ENCODE data around the gene ZNF423. TPM values are rescaled to one million over a fixed set of nuclear protein-coding genes. Genes with fewer than 3 reads are reported as not detected.

ZNF423 gene
- total RNA-seq, 4 donors from 2014 or later = 7.0 to 19.7 (median 8.4) TPM

- H3K9me3 ChIP-seq = no peaks in the 10 kb centered on the region
- no peaks in the 10 kb centered on the region for H3K27me3 ChIP-seq
- ATAC-seq = no peak
- no peaks in the 10 kb centered on the region for H3K36me3 ChIP-seq
- H3K27ac ChIP-seq = no peak overlapping the region
- WGBS, 2 donors (ENCODE audit: low coverage in 1 of 2) = 94 to 98% methylated on average over 6 to 7 of the region's 19 CpGs
- no peak overlapping the region for H3K4me3 ChIP-seq
- TF ChIP-seq CTCF (IDR thresholded peaks at IDR 0.05) = no peak
- no peak for TF ChIP-seq EP300 (IDR thresholded peaks at IDR 0.05)
- no peak for TF ChIP-seq POLR2A (IDR thresholded peaks at IDR 0.05)
- no peak for TF ChIP-seq POLR2AphosphoS5 (IDR thresholded peaks at IDR 0.05)
- peaks cover 0 to 24% (median 13%) of the 10 kb centered on the region in 3 donors for H3K4me1 ChIP-seq
These were observed 111.4 kb downstream of the ZNF423 start for GRCh38 chr16:49744244-49745220.

- 90% methylated on average over 3 of the region's 10 CpGs; no CpG with 5 or more reads in 1 of the 2 donors for WGBS, 2 donors (ENCODE audit: low coverage in 1 of 2)
- no peak for ATAC-seq
- Histone ChIP-seq H3K9me3 (no peaks in the 10 kb centered on the region), H3K4me3 (no peak overlapping the region), H3K27ac (no peak overlapping the region), H3K27me3 (no peaks in the 10 kb centered on the region), H3K36me3 (no peaks in the 10 kb centered on the region), H3K4me1 (peaks cover 0 to 15% (median 9%) of the 10 kb centered on the region in 3 donors)
- TF ChIP-seq POLR2A (IDR thresholded peaks at IDR 0.05) (no peak), EP300 (IDR thresholded peaks at IDR 0.05) (no peak), POLR2AphosphoS5 (IDR thresholded peaks at IDR 0.05) (no peak), CTCF (IDR thresholded peaks at IDR 0.05) (no peak)
These were observed 112.3 kb downstream of the ZNF423 start for GRCh38 chr16:49743658-49744057.

- Histone ChIP-seq H3K4me3 (no peak overlapping the region), H3K36me3 (no peaks in the 10 kb centered on the region), H3K9me3 (no peaks in the 10 kb centered on the region), H3K27me3 (no peaks in the 10 kb centered on the region), H3K4me1 (peaks cover 0 to 10% (median 5%) of the 10 kb centered on the region in 3 donors), H3K27ac (no peak overlapping the region)
- ATAC-seq = no peak
- no CpG with 5 or more reads among the region's 4 CpGs for WGBS, 2 donors (ENCODE audit: low coverage in 1 of 2)
- TF ChIP-seq CTCF (IDR thresholded peaks at IDR 0.05) (no peak), POLR2A (IDR thresholded peaks at IDR 0.05) (no peak), EP300 (IDR thresholded peaks at IDR 0.05) (no peak), POLR2AphosphoS5 (IDR thresholded peaks at IDR 0.05) (no peak)
These were observed 112.8 kb downstream of the ZNF423 start for GRCh38 chr16:49743203-49743464.

- peaks cover 0 to 9% (median 5%) of the 10 kb centered on the region in 3 donors for H3K4me1 ChIP-seq
- no peak for ATAC-seq
- no peaks in the 10 kb centered on the region for H3K9me3 ChIP-seq
- 78 to 89% methylated on average over 5 to 13 of the region's 19 CpGs for WGBS, 2 donors (ENCODE audit: low coverage in 1 of 2)
- TF ChIP-seq POLR2A (IDR thresholded peaks at IDR 0.05) = no peak
- TF ChIP-seq EP300 (IDR thresholded peaks at IDR 0.05) = no peak
- TF ChIP-seq POLR2AphosphoS5 (IDR thresholded peaks at IDR 0.05) = no peak
- TF ChIP-seq CTCF (IDR thresholded peaks at IDR 0.05) = no peak
- no peaks in the 10 kb centered on the region for H3K27me3 ChIP-seq
- no peak overlapping the region for H3K27ac ChIP-seq
- no peaks in the 10 kb centered on the region for H3K36me3 ChIP-seq
- H3K4me3 ChIP-seq = no peak overlapping the region
These were observed 113.3 kb downstream of the ZNF423 start for GRCh38 chr16:49742428-49743202.
